Endodermal cell (in vitro differentiated cells): ENCODE measurements around the gene TMEM14B. TPM values are rescaled to one million over a fixed set of nuclear protein-coding genes. Genes with fewer than 3 reads are reported as not detected.

ENCODE experiments used
- DNase-seq: peaks from one replicate; pipeline ENCODE4 v3.0.0-alpha.2; 2017
- H3K27ac ChIP-seq: 2 replicates; pipeline ENCODE4 v1.5.1; 2013; ENCODE audit warnings: mild to moderate bottlenecking, low read depth, low read length, moderate library complexity
- H3K27me3 ChIP-seq: 2 replicates; pipeline ENCODE4 v1.6.1; 2013; ENCODE audit warnings: mild to moderate bottlenecking, low read length, moderate library complexity; ENCODE audit not compliant: insufficient read depth, control insufficient read depth, poor library complexity, severe bottlenecking
- H3K36me3 ChIP-seq: 2 replicates; pipeline ENCODE4 v1.7.0; 2013; ENCODE audit warnings: mild to moderate bottlenecking, low read length, moderate library complexity; ENCODE audit not compliant: control insufficient read depth, insufficient read depth
- H3K4me1 ChIP-seq: one replicate; pipeline ENCODE4 v1.7.0; 2013; ENCODE audit warnings: low read length; ENCODE audit not compliant: control insufficient read depth, insufficient read depth
- H3K4me3 ChIP-seq: 2 replicates; pipeline ENCODE4 v1.5.1; 2013; ENCODE audit warnings: mild to moderate bottlenecking, low read length, moderate library complexity
- H3K9ac ChIP-seq: 2 replicates; pipeline ENCODE4 v1.6.1; 2013; ENCODE audit warnings: mild to moderate bottlenecking, low read length, moderate library complexity; ENCODE audit not compliant: poor library complexity, severe bottlenecking; ENCODE audit errors: extremely low read depth
- H3K9me3 ChIP-seq: 2 replicates; pipeline ENCODE4 v1.6.1; 2013; ENCODE audit warnings: mild to moderate bottlenecking, low read length, moderate library complexity; ENCODE audit not compliant: control insufficient read depth
- H3K27ac Mint-ChIP-seq: 2 replicates; pipeline ENCODE4 v1.8.0; 2020; ENCODE audit warnings: mixed read lengths
- H3K27me3 Mint-ChIP-seq: 2 replicates; pipeline ENCODE4 v1.8.0; 2021; ENCODE audit warnings: mild to moderate bottlenecking, mixed read lengths; ENCODE audit not compliant: insufficient read depth
- H3K36me3 Mint-ChIP-seq: 2 replicates; pipeline ENCODE4 v1.8.0; 2020; ENCODE audit warnings: low read depth, mixed read lengths
- H3K4me1 Mint-ChIP-seq: 2 replicates; pipeline ENCODE4 v1.8.0; 2020; ENCODE audit warnings: mixed read lengths
- H3K4me3 Mint-ChIP-seq: 2 replicates; pipeline ENCODE4 v1.8.0; 2020; ENCODE audit warnings: mild to moderate bottlenecking, moderate library complexity, mixed read lengths
- H3K9me3 Mint-ChIP-seq: 2 replicates; pipeline ENCODE4 v1.8.0; 2020; ENCODE audit warnings: mild to moderate bottlenecking, mixed read lengths
- CTCF ChIP-seq: fragments of 200-600 bp; sonication (generic); conservative IDR thresholded peaks from 2 replicates; pipeline ENCODE4 v1.5.0; 2021; ENCODE audit warnings: antibody characterized with exemption, mild to moderate bottlenecking
- WGBS, 2 experiments: methylation state at CpG; one replicate each; pipeline versions ENCODE4 v1.1.5 to v1.1.7; 2013; ENCODE audit warnings: missing lambda C conversion rate in 2 of 2, mixed read lengths in 1 of 2; ENCODE audit not compliant: insufficient coverage in 1 of 2, insufficient read length in 1 of 2; 5-methylcytosine and 5-hydroxymethylcytosine counted together
- total RNA-seq, 2 donors: library from RNA; stranded (reverse); fragmentation: NEBNext Ultra II Directional in 1 of 2; extraction: Animal tissue kit (Norgen Biotek cat#: 25700) in 1 of 2; gene quantifications; 2 replicates in 1 of 2; 3 replicates in 1 of 2; pipeline ENCODE4 v1.2.1, GENCODE V29; 2021

The TMEM14B gene
- total RNA-seq, 2 donors from 2014 or later: 165 to 242 TPM

GRCh38 chr6:10779076-10779475, 31.5 kb downstream of the TMEM14B start:
- no peak for TF ChIP-seq CTCF
- no peak overlapping the region for H3K4me3 Mint-ChIP-seq
- 95 to 98% methylated on average over 4 to 8 of the region's 8 CpGs for WGBS, 2 experiments

GRCh38 chr6:10791673-10792072, 44.1 kb downstream of the TMEM14B start:
- WGBS, 2 experiments: 98 to 100% methylated on average over 2 to 5 of the region's 5 CpGs
- Histone ChIP-seq H3K4me3 (no peak overlapping the region), H3K27me3 (no peaks in the 10 kb centered on the region), H3K36me3 (peaks cover 60% of the 10 kb centered on the region), H3K9me3 (no peaks in the 10 kb centered on the region), H3K27ac (no peak overlapping the region), H3K9ac (no peak overlapping the region), H3K4me1 (no peaks in the 10 kb centered on the region)
- H3K4me1 Mint-ChIP-seq: peaks cover 18% of the 10 kb centered on the region
- TF ChIP-seq CTCF: no peak
- H3K36me3 Mint-ChIP-seq: peaks cover 33% of the 10 kb centered on the region
- no peaks in the 10 kb centered on the region for H3K9me3 Mint-ChIP-seq
- no peak for DNase-seq
- H3K27ac Mint-ChIP-seq: no peak overlapping the region
- H3K27me3 Mint-ChIP-seq: no peaks in the 10 kb centered on the region
- no peak overlapping the region for H3K4me3 Mint-ChIP-seq

More at GRCh38 chr6:10779076-10779475, 31.5 kb downstream of the TMEM14B start:
- Histone ChIP-seq H3K27ac (no peak overlapping the region), H3K27me3 (no peaks in the 10 kb centered on the region), H3K4me3 (no peak overlapping the region), H3K9me3 (no peaks in the 10 kb centered on the region), H3K9ac (no peak overlapping the region), H3K4me1 (no peaks in the 10 kb centered on the region), H3K36me3 (peaks cover 83% of the 10 kb centered on the region)
- Mint-ChIP-seq H3K4me1 (no peaks in the 10 kb centered on the region), H3K9me3 (no peaks in the 10 kb centered on the region), H3K27ac (no peak overlapping the region), H3K27me3 (no peaks in the 10 kb centered on the region), H3K36me3 (peaks cover 70% of the 10 kb centered on the region)
- no peak for DNase-seq

- WGBS, 2 experiments: 79 to 94% methylated on average over 2 to 5 of the region's 5 CpGs
- Histone ChIP-seq H3K36me3 (peaks cover 58% of the 10 kb centered on the region), H3K9me3 (no peaks in the 10 kb centered on the region), H3K4me3 (no peak overlapping the region), H3K4me1 (no peaks in the 10 kb centered on the region), H3K27me3 (no peaks in the 10 kb centered on the region), H3K9ac (no peak overlapping the region), H3K27ac (no peak overlapping the region)
- H3K27me3 Mint-ChIP-seq: no peaks in the 10 kb centered on the region
- H3K9me3 Mint-ChIP-seq: no peaks in the 10 kb centered on the region
- peaks cover 31% of the 10 kb centered on the region for H3K36me3 Mint-ChIP-seq
- TF ChIP-seq CTCF: no peak
- H3K4me3 Mint-ChIP-seq: no peak overlapping the region
- peaks cover 18% of the 10 kb centered on the region for H3K4me1 Mint-ChIP-seq
- DNase-seq: no peak
- no peak overlapping the region for H3K27ac Mint-ChIP-seq
Observed at GRCh38 chr6:10792101-10792500, 44.5 kb downstream of the TMEM14B start.
